Measurements from ENCODE around the gene FAM3D.

The FAM3D gene

DNA sequence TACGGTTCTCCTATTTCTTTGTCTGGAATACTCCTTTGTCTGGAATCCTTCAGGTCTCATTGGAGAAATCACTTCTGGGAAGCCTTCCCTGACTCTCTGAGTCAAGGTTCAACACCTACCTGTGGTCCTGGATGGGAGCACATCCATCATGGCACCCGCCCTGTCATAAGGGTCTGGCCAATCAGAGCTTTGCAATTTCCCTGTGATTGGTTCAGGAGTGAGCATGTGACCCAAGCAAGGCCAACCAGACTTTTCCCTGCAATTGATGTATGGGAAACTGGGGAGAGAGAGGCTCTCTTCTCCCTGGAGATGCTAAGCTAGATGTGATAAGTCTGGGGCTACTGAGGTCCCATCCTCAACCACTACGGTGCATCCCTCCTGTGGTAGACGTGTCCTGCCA, 8.1 kb downstream of the FAM3D start:
- POLR2A ChIA-PET = no interaction called here
- no peak for DNase-seq (ENCODE audit: extremely low spot score)
- TF ChIP-seq, protein P1, sequence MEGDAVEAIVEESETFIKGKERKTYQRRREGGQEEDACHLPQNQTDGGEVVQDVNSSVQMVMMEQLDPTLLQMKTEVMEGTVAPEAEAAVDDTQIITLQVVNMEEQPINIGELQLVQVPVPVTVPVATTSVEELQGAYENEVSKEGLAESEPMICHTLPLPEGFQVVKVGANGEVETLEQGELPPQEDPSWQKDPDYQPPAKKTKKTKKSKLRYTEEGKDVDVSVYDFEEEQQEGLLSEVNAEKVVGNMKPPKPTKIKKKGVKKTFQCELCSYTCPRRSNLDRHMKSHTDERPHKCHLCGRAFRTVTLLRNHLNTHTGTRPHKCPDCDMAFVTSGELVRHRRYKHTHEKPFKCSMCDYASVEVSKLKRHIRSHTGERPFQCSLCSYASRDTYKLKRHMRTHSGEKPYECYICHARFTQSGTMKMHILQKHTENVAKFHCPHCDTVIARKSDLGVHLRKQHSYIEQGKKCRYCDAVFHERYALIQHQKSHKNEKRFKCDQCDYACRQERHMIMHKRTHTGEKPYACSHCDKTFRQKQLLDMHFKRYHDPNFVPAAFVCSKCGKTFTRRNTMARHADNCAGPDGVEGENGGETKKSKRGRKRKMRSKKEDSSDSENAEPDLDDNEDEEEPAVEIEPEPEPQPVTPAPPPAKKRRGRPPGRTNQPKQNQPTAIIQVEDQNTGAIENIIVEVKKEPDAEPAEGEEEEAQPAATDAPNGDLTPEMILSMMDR (IDR thresholded peaks at IDR 0.05; ENCODE audit: control extremely low read depth, extremely low read depth, low read depth, missing control alignments) = no peak
- CTCF ChIA-PET = interaction anchor here (2.3 kb wide), 1 partner anchor 28 kb away, joined by 6 read pairs; no protein-coding TSS in a partner anchor

DNA sequence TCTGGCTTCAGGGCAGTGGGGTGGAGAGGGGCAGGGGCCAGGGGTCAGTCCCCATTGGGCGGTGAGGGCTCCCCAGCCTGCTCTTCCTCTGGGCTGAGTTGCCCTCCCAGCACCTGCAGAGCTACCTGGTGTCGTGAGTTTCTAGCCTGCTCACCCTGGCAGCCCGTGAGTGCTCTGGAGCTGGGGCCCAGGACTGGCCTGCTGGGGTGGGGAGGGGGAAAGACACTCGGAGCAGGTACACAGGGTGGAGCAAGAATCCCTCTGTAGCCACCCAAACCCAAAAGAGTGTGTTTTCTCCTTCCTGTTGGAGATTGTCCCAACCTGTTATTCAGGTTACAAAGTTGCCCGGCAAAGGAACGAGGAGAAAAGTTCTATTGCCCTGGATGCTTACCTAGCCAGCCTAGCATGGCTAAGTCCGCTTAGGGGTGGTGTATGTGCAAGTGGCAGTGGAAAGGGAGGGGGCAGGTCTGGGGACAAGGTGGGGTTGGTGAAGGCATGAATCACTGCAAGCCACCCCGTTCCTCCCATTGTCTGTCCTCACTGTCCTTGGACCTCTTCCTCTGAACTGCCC, 8.9 kb downstream of the FAM3D start:
- ChIA-PET POLR2A (no interaction called here), CTCF (interaction anchor here (2.3 kb wide), 1 partner anchor 27 kb away, joined by 6 read pairs; no protein-coding TSS in a partner anchor)
- TF ChIP-seq, protein P1 (IDR thresholded peaks at IDR 0.05; ENCODE audit: control extremely low read depth, extremely low read depth, low read depth, missing control alignments) = no peak
- no peak for DNase-seq (ENCODE audit: extremely low spot score)

DNA sequence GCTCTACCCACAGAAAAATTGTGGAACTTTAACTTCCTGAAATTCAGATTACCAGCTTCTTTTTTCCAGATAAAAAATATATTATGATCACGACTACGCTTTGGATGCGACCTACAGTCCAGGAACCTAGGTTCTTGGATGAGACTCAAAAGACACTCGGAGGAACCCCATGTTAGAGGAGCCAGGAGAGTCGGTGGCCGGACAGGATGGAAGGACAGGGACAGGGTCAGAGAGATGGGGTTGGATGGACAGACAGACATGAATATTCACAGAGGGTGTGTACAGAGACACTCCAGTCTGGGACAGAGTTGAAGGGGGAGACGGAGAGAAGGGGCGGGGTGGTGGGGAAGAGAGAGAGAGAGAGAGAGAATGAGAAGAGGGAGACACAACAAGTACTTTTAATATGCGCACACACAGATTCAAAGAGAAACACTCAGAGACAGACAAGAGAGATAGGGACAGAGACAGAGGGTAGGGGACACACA, 9.5 kb downstream of the FAM3D start:
- TF ChIP-seq, protein P1 (IDR thresholded peaks at IDR 0.05; ENCODE audit: control extremely low read depth, extremely low read depth, low read depth, missing control alignments) = no peak
- ChIA-PET CTCF (no interaction called here), POLR2A (no interaction called here)
- no peak for DNase-seq (ENCODE audit: extremely low spot score)

DNA sequence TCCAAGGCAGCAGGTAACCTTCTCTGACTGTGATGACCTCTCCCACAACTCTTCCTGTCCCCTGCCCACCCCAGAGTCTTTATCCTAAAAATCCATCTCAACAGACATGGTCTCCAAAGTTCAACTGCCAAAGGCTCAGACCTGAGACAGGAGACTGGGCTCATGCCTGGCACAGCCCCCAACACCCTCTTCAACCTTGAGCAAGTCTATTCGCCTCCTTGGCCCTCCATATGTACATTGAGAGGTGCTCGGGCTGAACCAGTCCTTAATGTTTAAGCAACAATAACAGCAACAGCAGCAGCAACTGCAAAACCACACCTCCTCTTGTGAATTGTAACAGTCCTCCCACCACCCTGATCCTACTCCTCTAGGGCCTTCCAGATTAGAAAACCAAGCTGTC, 9.9 kb downstream of the FAM3D start:
- no peak for DNase-seq (ENCODE audit: extremely low spot score)
- CTCF ChIA-PET = no interaction called here
- POLR2A ChIA-PET = no interaction called here
- TF ChIP-seq, protein P1 (IDR thresholded peaks at IDR 0.05; ENCODE audit: control extremely low read depth, extremely low read depth, low read depth, missing control alignments) = no peak

DNA sequence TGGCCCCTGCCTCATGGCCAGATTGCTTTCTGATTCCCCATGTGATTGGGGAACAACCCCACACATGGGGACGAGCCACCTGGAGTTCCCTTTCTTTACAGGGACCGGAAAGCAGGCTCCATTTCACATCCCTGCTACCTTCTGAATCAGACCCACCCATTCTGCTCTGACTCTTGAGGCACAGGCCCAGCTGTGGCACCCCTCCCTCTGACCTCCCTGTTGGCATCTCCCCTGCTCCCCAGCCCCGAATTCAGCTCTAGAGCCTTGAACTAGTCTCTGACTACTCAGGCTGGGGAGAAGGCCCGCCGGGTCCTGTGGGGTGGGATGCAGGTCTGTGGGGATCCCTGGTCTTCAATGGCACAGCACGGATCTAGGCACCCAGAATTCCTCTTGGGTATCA, 12.1 kb downstream of the FAM3D start:
- TF ChIP-seq, protein P1 (IDR thresholded peaks at IDR 0.05; ENCODE audit: control extremely low read depth, extremely low read depth, low read depth, missing control alignments) = no peak
- ChIA-PET POLR2A (no interaction called here), CTCF (interaction anchor here (2.0 kb wide), 1 partner anchor 13 kb away, joined by 10 read pairs; no protein-coding TSS in a partner anchor)
- no peak for DNase-seq (ENCODE audit: extremely low spot score)

DNA sequence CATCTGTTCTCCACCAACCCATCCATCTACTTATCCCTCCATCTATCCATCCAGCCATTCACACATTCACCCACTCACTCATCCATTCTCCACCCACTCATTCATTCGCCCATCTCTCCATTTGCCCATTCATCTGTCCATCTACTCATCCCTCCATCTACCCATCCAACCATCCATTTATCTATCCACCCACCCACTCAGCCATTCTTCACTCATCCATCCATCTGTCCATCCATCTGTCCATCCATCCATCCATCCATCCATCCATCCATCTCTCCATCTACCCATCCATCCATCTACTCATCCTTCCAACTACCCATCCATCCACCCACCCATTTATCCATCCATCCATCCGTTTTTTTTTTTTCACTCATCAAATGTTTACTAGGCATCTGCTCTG, 13.9 kb downstream of the FAM3D start:
- CTCF ChIA-PET = no interaction called here

More for the DNA sequence above, 13.9 kb downstream of the FAM3D start:
- TF ChIP-seq, protein P1 (IDR thresholded peaks at IDR 0.05; ENCODE audit: control extremely low read depth, extremely low read depth, low read depth, missing control alignments) = no peak
- DNase-seq (ENCODE audit: extremely low spot score) = no peak
- POLR2A ChIA-PET = no interaction called here
